ENCODE measurements around the gene COX18. TPM values are rescaled to one million over a fixed set of nuclear protein-coding genes. Genes with fewer than 3 reads are reported as not detected.

Gene COX18
- total RNA-seq, 8 experiments from 2014 or later, result 16.9 to 23.5 (median 20.8) TPM

DNA sequence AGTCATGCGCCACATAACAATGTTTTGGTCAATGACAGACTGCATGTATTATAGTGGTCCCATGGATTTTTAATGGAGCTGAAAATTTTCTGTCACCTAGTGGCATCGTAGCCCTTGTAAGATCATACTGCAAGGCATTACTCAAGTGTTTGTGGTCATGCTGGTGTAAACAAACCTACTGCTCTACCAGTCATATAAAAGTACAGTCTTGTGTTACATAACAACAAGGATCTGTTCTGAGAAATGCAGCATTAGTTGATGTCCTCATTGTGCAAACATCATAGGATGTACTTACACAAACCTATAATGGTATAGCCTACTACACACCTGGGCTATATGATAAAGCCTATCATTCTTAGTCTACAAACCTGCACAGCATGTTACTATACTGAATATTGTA lies 34.6 kb downstream of the COX18 start:
- Histone ChIP-seq H3K4me3 (no peak overlapping the region), H3K27ac (no peak overlapping the region), H3K4me1 (replicated peaks in 1 of 2) (no peaks in the 10 kb centered on the region)
- WGBS, 10 experiments, result 25 to 100% (median 73%) methylated on average over 1 to 2 of the region's 2 CpGs
- ATAC-seq (replicated peaks in 6 of 8), result no peak
- in situ Hi-C loops (cut with MboI; ENCODE audit: low pct_unique_long_range_greater_than_20kb in 2 of 9, low sequenced_read_pairs in 9 of 9, unreplicated experiment in 9 of 9), result loop anchor here in 3 of 9 experiments (25.0 kb wide), 2 partner anchors 723 to 1298 kb away; no protein-coding TSS in a partner anchor

DNA sequence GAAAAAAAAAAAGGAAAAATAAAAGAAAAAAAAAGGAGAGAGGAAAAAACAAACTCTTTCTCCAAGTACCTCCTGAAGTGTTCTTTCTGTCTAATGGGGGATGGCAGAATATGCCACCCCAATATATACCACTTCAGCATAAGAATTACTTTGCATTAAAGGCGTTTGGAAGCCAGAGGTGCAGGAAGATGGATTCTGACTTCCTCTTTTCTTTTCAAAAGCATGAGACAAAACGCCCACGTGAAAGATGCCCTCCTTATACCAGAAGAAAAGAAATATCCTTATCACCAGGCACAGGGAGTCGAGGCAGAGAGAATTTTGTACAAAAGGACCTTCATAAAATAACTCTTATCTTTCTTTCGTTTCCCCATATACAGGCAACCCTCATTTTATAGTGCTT lies 40.9 kb downstream of the COX18 start:
- Histone ChIP-seq H3K4me1 (replicated peaks in 1 of 2) (no peaks in the 10 kb centered on the region), H3K4me3 (no peak overlapping the region), H3K27ac (no peak overlapping the region)
- ATAC-seq (replicated peaks in 6 of 8), result no peak
- in situ Hi-C loops (cut with MboI; ENCODE audit: low pct_unique_long_range_greater_than_20kb in 2 of 9, low sequenced_read_pairs in 9 of 9, unreplicated experiment in 9 of 9), result loop anchor here in 3 of 9 experiments (25.0 kb wide), 2 partner anchors 716 to 1291 kb away; no protein-coding TSS in a partner anchor
- 10 to 80% (median 60%) methylated on average over 2 to 5 of the region's 5 CpGs for WGBS, 10 experiments

DNA sequence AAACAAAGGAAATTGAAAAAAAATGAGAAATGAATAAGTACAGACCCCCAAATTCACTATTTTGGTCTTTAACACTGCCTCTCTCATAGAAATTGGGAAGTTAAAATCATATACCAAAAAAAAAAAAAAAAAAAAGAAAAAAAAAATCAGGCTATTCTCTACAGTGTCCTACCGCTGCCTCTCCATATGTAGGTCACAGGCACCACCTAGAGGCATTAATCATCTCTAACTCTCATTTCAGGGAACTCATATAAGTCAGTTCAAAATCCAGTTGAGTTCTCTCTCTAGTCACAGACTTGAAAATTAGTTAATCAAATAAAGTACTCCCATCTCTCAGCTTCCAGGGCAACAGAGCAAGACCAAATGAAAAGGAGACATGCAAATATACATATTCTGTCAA lies 47.9 kb downstream of the COX18 start:
- ATAC-seq (replicated peaks in 6 of 8), result peak in 3 of 8 experiments; percentile 65 to 81 (median 68)
- H3K4me3 ChIP-seq, result no peak overlapping the region
- no peak overlapping the region for H3K27ac ChIP-seq
- in situ Hi-C loops (cut with MboI; ENCODE audit: low pct_unique_long_range_greater_than_20kb in 2 of 9, low sequenced_read_pairs in 9 of 9, unreplicated experiment in 9 of 9), result loop anchor here in 6 of 9 experiments (25.0 kb wide), 4 partner anchors 309 to 1284 kb away; no protein-coding TSS in a partner anchor
- WGBS, 10 experiments, result 0 to 100% (median 75%) methylated on average over 1 of the region's 1 CpG; no CpG with 5 or more reads in 2 of the 10 experiments
- H3K4me1 ChIP-seq (replicated peaks in 1 of 2), result no peaks in the 10 kb centered on the region

DNA sequence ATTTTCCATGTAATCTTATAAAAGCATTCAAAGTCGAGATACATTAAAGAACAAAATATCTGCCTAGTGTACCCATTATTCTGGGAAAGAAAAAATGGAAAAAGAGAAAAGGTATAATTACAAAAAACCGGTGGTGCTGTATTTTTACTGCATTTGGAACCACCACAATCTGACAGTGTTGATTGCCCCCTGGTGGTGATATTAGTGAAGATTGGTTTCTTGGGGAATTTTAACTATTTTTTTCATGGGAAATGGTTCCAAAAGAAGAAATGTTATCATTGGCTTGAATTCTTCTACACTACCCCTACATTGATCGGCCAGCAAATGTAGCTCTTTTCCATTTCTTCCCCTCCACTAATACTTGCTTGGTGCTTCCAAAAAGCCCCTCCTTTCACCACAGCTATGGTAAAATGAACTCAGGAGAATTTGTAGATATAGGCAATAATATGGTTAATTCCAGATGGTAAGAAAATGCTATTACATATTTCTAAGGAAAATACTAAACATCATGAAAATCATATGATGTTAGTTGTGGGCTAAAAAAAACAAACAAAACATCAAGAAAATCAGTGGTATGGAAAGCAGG lies 50.0 kb downstream of the COX18 start:
- peak in 1 of 8 experiments; percentile 26 for ATAC-seq (replicated peaks in 6 of 8)
- in situ Hi-C loops (cut with MboI; ENCODE audit: low pct_unique_long_range_greater_than_20kb in 2 of 9, low sequenced_read_pairs in 9 of 9, unreplicated experiment in 9 of 9), result loop anchor here in 6 of 9 experiments (25.0 kb wide), 4 partner anchors 307 to 1282 kb away; no protein-coding TSS in a partner anchor
- Histone ChIP-seq H3K4me1 (replicated peaks in 1 of 2) (no peaks in the 10 kb centered on the region), H3K4me3 (no peak overlapping the region), H3K27ac (no peak overlapping the region)
- 0 to 16% (median 0%) methylated on average over 1 to 3 of the region's 3 CpGs for WGBS, 10 experiments

DNA sequence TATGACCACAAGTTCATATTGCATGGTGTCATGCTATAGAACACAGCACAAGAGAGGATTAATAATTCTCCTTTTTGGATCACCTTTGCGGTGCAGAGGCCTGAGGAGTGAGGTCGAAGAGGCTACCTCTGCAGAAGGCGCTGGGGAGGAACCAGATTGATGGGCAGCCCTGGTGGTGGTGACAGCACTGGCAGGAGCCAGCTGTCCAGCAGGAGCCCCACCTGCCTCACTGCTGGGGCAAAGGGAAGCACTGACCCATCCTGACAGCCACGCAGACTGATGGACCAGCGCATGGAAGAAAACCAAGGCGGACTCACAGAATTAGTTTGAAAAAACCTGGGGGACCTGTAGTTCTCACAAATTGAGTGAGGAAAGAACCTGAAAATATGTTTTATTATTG lies 50.9 kb downstream of the COX18 start:
- WGBS, 10 experiments, result 73 to 100% (median 91%) methylated on average over 1 to 6 of the region's 6 CpGs; no CpG with 5 or more reads in 2 of the 10 experiments
- no peak for ATAC-seq (replicated peaks in 6 of 8)

DNA sequence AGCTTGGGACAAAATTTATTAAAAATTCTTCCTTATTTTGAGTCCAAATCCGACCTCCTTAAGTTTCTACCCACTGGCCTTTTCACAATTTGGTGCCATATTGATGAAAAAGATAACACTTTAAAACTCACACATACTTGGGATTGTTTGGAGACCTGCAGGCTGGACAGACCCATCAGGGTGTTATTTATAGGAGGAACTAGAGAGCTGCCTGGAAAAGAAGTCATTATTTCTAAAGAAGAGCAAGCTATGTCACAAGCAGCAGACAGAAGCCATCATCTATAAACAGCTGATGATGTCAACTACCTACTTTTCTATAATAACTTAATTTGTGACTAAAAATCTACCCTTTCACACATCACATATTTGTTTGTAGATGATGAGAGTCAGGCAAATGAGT lies 56.2 kb downstream of the COX18 start:
- Histone ChIP-seq H3K27ac (no peak overlapping the region), H3K4me1 (replicated peaks in 1 of 2) (no peaks in the 10 kb centered on the region), H3K4me3 (no peak overlapping the region)
- in situ Hi-C loops (cut with MboI; ENCODE audit: low pct_unique_long_range_greater_than_20kb in 2 of 9, low sequenced_read_pairs in 9 of 9, unreplicated experiment in 9 of 9), result loop anchor here in 6 of 9 experiments (25.0 kb wide), 4 partner anchors 301 to 1276 kb away; no protein-coding TSS in a partner anchor
- 0 to 89% (median 42%) methylated on average over 1 of the region's 1 CpG; no CpG with 5 or more reads in 4 of the 10 experiments for WGBS, 10 experiments
- ATAC-seq (replicated peaks in 6 of 8), result peak in 1 of 8 experiments; percentile 69

More for the DNA sequence above, 50.9 kb downstream of the COX18 start:
- no peak overlapping the region for H3K27ac ChIP-seq
- in situ Hi-C loops (cut with MboI; ENCODE audit: low pct_unique_long_range_greater_than_20kb in 2 of 9, low sequenced_read_pairs in 9 of 9, unreplicated experiment in 9 of 9), result loop anchor here in 6 of 9 experiments (25.0 kb wide), 4 partner anchors 306 to 1281 kb away; no protein-coding TSS in a partner anchor
- no peaks in the 10 kb centered on the region for H3K4me1 ChIP-seq (replicated peaks in 1 of 2)
- H3K4me3 ChIP-seq, result no peak overlapping the region

DNA sequence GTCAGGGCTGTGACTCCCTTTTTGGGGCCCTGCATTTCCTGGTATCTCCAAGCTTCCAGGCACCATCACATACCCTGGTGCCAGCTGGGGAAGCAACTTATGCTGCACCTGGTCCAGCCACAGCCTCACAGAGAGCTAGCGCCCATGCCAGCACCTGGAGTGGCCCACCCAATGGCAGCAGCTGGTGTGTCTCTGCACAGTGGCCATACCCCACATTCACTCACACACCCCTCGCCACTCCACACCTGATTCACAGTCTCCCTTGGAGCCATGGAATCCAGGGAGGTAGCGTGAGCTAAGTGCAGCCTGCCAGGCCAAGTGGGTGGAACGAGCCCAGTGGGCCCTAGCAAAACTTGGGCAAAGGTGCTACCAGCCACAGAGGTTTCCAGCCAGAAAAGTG lies 56.8 kb downstream of the COX18 start:
- 20 to 100% (median 87%) methylated on average over 1 to 2 of the region's 4 CpGs; no CpG with 5 or more reads in 6 of the 10 experiments for WGBS, 10 experiments
- in situ Hi-C loops (cut with MboI; ENCODE audit: low pct_unique_long_range_greater_than_20kb in 2 of 9, low sequenced_read_pairs in 9 of 9, unreplicated experiment in 9 of 9), result loop anchor here in 6 of 9 experiments (25.0 kb wide), 4 partner anchors 300 to 1275 kb away; no protein-coding TSS in a partner anchor
- H3K4me1 ChIP-seq (replicated peaks in 1 of 2), result no peaks in the 10 kb centered on the region
- no peak overlapping the region for H3K27ac ChIP-seq
- H3K4me3 ChIP-seq, result no peak overlapping the region
- no peak for ATAC-seq (replicated peaks in 6 of 8)

DNA sequence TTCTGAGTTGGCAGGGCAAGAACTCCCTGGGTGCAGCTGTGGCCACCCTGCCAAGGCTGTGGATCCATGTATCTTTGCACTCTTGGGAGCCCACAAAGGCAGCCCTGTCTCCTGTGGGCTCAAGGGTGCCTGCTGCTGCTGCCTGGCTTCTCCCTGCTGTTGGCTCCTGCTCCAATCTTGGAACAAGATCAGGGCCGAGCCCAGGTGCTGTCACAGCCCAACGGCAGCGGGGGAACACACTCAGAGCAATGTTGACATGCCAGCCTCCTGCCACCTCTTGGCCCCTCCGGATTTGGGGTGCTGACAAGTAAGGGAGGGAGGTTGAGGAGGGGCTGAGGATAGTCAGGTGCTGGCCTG lies 57.9 kb downstream of the COX18 start:
- WGBS, 10 experiments, result 40 to 100% (median 77%) methylated on average over 1 to 3 of the region's 4 CpGs; no CpG with 5 or more reads in 6 of the 10 experiments
- ATAC-seq (replicated peaks in 6 of 8), result no peak
- in situ Hi-C loops (cut with MboI; ENCODE audit: low pct_unique_long_range_greater_than_20kb in 2 of 9, low sequenced_read_pairs in 9 of 9, unreplicated experiment in 9 of 9), result loop anchor here in 6 of 9 experiments (25.0 kb wide), 4 partner anchors 299 to 1274 kb away; no protein-coding TSS in a partner anchor
- no peaks in the 10 kb centered on the region for H3K4me1 ChIP-seq (replicated peaks in 1 of 2)
- H3K27ac ChIP-seq, result no peak overlapping the region
- H3K4me3 ChIP-seq, result no peak overlapping the region

DNA sequence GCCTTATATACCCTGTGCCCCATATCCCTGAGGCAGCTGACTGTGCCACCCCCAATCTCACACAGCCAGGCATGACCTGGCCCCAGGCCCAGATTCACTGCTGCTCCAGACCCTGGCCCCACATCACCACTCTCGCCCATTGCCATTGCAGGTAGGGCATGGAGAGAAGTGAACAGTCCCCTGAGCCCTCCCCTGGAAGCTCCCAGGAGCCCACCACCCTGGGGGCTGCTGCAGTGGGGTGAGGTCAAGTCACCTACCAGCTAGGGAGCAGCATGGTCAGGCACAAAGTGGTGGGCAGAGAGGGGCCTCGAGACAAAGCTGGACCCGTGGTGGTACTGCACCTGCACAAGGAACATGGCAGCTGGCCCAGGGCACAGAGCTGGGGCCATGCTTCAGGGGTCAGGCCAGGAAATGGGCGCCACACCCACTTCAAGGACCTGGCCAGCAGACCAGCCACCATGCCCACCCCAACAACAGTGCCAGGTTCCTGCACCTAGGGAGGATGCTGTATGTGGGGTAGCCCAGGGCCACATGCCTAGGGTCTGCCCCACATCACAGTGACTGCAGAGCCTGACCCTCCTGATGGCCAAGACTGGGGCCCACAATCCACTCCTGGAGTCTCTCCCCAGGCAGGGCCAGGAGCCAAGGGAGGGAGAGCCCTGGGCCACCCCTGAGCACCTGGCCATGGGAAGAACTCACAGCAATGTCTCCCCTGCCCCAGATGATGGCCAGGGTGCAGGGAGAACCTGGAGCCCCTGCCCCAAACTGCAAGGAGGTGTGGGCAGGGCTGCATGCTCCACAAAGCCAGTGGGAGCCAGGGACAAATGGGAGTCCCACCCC lies 58.5 kb downstream of the COX18 start:
- no peak overlapping the region for H3K4me3 ChIP-seq
- in situ Hi-C loops (cut with MboI; ENCODE audit: low pct_unique_long_range_greater_than_20kb in 2 of 9, low sequenced_read_pairs in 9 of 9, unreplicated experiment in 9 of 9), result loop anchor here in 6 of 9 experiments (25.0 kb wide), 4 partner anchors 299 to 1274 kb away; no protein-coding TSS in a partner anchor
- 50 to 82% methylated on average over 1 to 2 of the region's 4 CpGs; no CpG with 5 or more reads in 8 of the 10 experiments for WGBS, 10 experiments
- no peaks in the 10 kb centered on the region for H3K4me1 ChIP-seq (replicated peaks in 1 of 2)
- ATAC-seq (replicated peaks in 6 of 8), result no peak
- no peak overlapping the region for H3K27ac ChIP-seq

DNA sequence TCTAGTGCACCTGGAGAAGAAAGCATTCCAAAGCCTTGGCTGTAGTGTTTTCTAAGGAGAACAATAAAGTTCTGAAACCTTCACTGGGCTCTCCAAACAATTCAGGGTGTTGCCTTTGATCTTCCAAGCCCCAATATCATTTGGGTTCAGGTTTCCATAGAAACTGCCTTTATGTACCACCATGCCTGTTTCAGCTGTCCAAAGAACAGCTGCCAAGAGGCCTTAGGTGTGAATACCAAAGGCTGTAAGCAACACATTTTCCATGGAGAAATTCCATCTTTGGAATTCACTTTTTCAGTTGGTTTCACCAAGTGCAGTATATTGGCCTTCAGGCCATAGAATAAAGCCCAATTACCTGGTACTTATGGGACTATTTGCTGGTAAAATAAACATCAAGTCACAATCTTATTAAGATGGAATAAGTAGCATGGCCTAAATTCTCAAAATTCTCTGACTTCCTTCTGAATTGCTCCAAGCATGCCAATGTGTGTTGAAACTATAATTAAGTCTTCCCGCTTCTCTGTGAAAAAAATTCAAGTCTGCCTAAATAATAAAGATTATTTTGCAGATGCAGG lies 61.9 kb downstream of the COX18 start:
- no peaks in the 10 kb centered on the region for H3K4me1 ChIP-seq (replicated peaks in 1 of 2)
- H3K4me3 ChIP-seq, result no peak overlapping the region
- no peak for ATAC-seq (replicated peaks in 6 of 8)
- no peak overlapping the region for H3K27ac ChIP-seq
- 90 to 100% (median 100%) methylated on average over 1 of the region's 1 CpG; no CpG with 5 or more reads in 4 of the 10 experiments for WGBS, 10 experiments
- in situ Hi-C loops (cut with MboI; ENCODE audit: low pct_unique_long_range_greater_than_20kb in 2 of 9, low sequenced_read_pairs in 9 of 9, unreplicated experiment in 9 of 9), result loop anchor here in 6 of 9 experiments (25.0 kb wide), 4 partner anchors 295 to 1270 kb away; no protein-coding TSS in a partner anchor

DNA sequence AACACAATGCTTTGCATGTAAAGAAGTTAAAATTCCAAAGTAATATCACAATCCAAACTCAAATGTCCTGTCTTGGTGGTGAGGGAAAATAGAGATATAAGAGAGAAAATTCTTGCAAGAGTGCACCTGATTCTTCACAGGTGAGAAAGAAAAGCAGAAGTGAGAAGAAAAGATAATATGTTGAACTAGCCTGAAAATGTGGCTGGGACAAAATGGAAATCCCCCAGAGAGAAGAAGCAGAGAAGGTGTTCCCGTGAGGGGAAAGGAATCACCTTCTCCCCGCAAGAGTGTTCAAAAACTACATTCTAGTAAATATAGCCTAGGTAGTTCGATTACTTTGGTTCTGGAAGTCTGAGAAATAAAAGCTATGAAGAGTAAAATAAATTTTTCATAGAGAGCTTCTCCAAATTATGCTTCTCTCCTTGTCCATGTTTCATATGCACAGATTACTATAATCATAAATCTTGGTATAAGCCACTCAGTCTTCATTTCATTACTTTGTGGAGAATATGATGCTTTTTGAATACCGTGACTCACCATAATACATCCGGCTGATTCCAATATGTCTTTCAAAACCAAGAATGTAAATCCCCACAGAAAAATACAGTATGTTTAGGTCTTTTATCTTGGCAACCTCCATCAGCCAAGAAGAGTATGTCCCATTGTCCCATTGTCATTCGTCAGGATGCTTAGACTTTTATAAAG lies 63.1 kb downstream of the COX18 start:
- Histone ChIP-seq H3K4me3 (no peak overlapping the region), H3K4me1 (replicated peaks in 1 of 2) (no peaks in the 10 kb centered on the region), H3K27ac (no peak overlapping the region)
- WGBS, 10 experiments, result 49 to 100% (median 80%) methylated on average over 1 to 6 of the region's 6 CpGs
- peak in 1 of 8 experiments; percentile 23 for ATAC-seq (replicated peaks in 6 of 8)
- in situ Hi-C loops (cut with MboI; ENCODE audit: low pct_unique_long_range_greater_than_20kb in 2 of 9, low sequenced_read_pairs in 9 of 9, unreplicated experiment in 9 of 9), result loop anchor here in 6 of 9 experiments (25.0 kb wide), 4 partner anchors 294 to 1269 kb away; no protein-coding TSS in a partner anchor

DNA sequence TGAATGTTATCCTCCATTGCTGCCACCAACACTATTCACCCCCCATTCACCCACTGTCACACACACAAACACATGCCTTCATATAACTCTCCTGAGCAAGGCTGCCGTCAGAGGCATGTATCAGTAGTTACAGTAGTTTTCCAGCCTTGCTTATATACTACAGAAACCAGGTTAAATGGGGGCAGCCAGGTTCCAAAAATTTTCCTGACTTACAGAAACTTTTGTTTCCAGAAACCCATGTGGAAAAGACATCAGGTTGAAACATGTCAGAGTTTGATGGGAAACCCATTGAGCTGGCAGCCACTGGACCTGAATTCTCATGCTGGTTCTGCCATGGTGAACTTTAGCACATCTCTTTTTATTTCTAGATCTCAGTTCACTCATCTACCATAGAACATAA lies 64.0 kb downstream of the COX18 start:
- in situ Hi-C loops (cut with MboI; ENCODE audit: low pct_unique_long_range_greater_than_20kb in 2 of 9, low sequenced_read_pairs in 9 of 9, unreplicated experiment in 9 of 9), result loop anchor here in 6 of 9 experiments (25.0 kb wide), 4 partner anchors 293 to 1268 kb away; no protein-coding TSS in a partner anchor
- 0 to 100% (median 69%) methylated on average over 1 of the region's 1 CpG; no CpG with 5 or more reads in 4 of the 10 experiments for WGBS, 10 experiments
- Histone ChIP-seq H3K27ac (no peak overlapping the region), H3K4me3 (no peak overlapping the region), H3K4me1 (replicated peaks in 1 of 2) (no peaks in the 10 kb centered on the region)
- ATAC-seq (replicated peaks in 6 of 8), result no peak

All from motor neuron (in vitro differentiated cells).